Measurements from ENCODE around the gene LCE2D. TPM values are rescaled to one million over a fixed set of nuclear protein-coding genes. Genes with fewer than 3 reads are reported as not detected.

Gene LCE2D
- total and polyA plus RNA-seq, 2 experiments from 2014 or later = not detected

DNA sequence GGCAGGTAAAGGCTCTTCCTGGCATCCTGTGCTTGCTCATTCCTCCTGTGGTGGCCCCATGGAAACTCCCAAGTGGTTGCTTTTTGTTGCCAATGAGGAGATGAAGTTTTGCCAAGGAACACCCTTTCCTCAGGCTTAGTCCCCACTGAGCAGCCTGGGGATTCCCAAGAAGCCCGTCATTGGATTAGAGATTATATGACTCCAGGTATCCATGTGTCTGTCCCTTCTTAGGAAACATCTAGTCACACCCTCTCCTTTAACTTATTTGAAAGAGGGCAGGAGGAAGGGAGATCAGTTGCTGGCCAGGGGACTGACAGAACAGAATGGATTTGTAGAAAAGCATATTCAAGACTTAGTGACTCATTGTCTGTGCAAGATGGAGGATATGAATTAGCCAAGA, 36.4 kb upstream of the LCE2D start:
- Histone ChIP-seq H3K27me3 (no peaks in the 10 kb centered on the region), H3K9me3 (ENCODE audit: low read depth) (no peaks in the 10 kb centered on the region), H3K4me3 (no peak overlapping the region), H3K4me1 (ENCODE audit: low read depth) (no peaks in the 10 kb centered on the region), H3K27ac (no peak overlapping the region), H3K36me3 (no peaks in the 10 kb centered on the region)
- TF ChIP-seq, protein P1, sequence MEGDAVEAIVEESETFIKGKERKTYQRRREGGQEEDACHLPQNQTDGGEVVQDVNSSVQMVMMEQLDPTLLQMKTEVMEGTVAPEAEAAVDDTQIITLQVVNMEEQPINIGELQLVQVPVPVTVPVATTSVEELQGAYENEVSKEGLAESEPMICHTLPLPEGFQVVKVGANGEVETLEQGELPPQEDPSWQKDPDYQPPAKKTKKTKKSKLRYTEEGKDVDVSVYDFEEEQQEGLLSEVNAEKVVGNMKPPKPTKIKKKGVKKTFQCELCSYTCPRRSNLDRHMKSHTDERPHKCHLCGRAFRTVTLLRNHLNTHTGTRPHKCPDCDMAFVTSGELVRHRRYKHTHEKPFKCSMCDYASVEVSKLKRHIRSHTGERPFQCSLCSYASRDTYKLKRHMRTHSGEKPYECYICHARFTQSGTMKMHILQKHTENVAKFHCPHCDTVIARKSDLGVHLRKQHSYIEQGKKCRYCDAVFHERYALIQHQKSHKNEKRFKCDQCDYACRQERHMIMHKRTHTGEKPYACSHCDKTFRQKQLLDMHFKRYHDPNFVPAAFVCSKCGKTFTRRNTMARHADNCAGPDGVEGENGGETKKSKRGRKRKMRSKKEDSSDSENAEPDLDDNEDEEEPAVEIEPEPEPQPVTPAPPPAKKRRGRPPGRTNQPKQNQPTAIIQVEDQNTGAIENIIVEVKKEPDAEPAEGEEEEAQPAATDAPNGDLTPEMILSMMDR (IDR thresholded peaks at IDR 0.05; ENCODE audit: low read depth, low read length) = no peak
- no peak for DNase-seq (ENCODE audit: low read depth in 1 of 2, low spot score in 1 of 2)

DNA sequence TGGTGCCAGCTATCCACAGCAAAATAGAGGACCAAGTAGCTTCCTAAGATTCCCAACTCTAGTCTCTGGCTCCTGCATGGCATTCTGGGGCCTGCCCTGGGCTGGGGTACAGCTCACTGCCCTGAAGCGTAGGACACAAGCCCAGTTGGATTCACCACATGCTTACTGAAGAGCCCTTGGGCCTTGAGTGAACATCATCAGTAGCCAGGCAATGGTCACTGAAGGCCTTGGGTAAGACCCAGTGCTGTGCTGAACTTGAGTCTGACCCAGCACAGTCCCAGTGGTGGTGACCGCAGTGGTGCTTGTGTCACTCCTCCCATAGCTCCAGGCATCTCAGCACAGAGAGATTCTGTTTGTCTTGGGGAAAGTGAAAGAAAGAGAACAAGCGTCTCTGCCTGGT, 32.6 kb upstream of the LCE2D start:
- H3K36me3 ChIP-seq = no peaks in the 10 kb centered on the region
- H3K27ac ChIP-seq = no peak overlapping the region
- no peak for DNase-seq (ENCODE audit: low read depth in 1 of 2, low spot score in 1 of 2)
- TF ChIP-seq, protein P1 (IDR thresholded peaks at IDR 0.05; ENCODE audit: low read depth, low read length) = no peak
- H3K4me3 ChIP-seq = no peak overlapping the region
- no peaks in the 10 kb centered on the region for H3K9me3 ChIP-seq (ENCODE audit: low read depth)
- H3K4me1 ChIP-seq (ENCODE audit: low read depth) = no peaks in the 10 kb centered on the region
- no peaks in the 10 kb centered on the region for H3K27me3 ChIP-seq

DNA sequence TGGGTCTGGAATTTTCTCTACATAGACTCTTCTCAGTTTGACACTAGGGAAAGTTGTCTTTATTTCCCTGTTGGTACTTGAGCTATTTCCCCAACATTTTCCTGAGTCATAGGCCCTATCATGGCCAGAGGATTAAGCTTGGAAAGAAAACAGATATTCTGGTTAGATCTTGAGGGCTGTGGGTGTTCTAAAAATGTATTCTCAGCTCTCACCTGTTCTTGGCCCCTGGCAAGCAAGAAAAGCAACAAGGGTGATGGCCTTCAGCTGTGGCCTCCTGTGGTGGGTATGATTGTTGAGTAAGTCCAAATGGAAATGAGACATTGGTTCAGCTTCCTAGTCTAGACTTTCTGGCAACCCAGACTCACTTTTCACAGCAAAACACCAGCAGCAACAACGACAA, 22.8 kb upstream of the LCE2D start:
- Histone ChIP-seq H3K36me3 (no peaks in the 10 kb centered on the region), H3K27ac (no peak overlapping the region), H3K9me3 (ENCODE audit: low read depth) (no peaks in the 10 kb centered on the region), H3K4me3 (no peak overlapping the region), H3K27me3 (no peaks in the 10 kb centered on the region), H3K4me1 (ENCODE audit: low read depth) (no peaks in the 10 kb centered on the region)
- DNase-seq (ENCODE audit: low read depth in 1 of 2, low spot score in 1 of 2) = no peak
- TF ChIP-seq, protein P1 (IDR thresholded peaks at IDR 0.05; ENCODE audit: low read depth, low read length) = no peak

DNA sequence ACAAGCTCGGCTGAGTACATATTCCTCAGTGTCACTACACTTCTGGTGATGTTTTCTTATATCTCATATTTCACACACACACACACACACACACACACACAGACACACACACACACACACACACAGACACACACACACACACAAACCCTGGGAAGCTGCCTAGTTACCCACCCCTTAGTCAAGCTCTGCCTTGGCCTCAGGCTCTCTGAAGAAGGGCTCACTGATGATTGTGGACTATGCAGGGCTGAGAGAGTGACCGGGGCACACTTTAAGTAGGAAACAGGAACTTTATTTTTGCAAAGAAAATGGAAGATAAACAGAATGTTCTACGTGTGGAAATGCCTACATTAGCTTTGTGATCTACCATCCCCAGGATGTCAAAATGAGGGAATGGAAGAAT, 19.2 kb upstream of the LCE2D start:
- Histone ChIP-seq H3K4me1 (ENCODE audit: low read depth) (no peaks in the 10 kb centered on the region), H3K27ac (no peak overlapping the region), H3K27me3 (no peaks in the 10 kb centered on the region), H3K9me3 (ENCODE audit: low read depth) (no peaks in the 10 kb centered on the region), H3K36me3 (no peaks in the 10 kb centered on the region), H3K4me3 (no peak overlapping the region)
- DNase-seq (ENCODE audit: low read depth in 1 of 2, low spot score in 1 of 2) = no peak
- TF ChIP-seq, protein P1 (IDR thresholded peaks at IDR 0.05; ENCODE audit: low read depth, low read length) = no peak

DNA sequence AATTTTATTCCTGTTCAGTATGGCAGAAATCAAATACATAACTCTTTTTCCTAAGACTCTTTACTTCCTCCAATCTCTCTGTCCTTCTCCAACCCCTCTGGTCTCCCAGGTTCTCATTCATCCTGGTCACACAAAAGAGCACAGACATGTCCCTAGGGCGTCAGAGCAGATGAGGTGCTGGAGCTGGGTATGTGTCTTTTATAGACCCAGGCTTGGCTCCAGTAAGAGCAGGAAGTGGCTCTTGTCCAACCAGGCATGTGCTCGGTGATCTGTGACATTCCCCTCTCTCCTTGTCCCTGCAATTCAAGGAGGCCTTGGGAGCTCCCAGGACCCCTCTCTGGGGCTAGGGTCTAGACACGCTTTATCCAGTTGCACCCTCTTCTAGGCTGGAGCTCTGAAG, 18.0 kb upstream of the LCE2D start:
- no peak for DNase-seq (ENCODE audit: low read depth in 1 of 2, low spot score in 1 of 2)
- no peaks in the 10 kb centered on the region for H3K27me3 ChIP-seq
- no peaks in the 10 kb centered on the region for H3K36me3 ChIP-seq
- no peak overlapping the region for H3K27ac ChIP-seq
- no peaks in the 10 kb centered on the region for H3K9me3 ChIP-seq (ENCODE audit: low read depth)
- H3K4me1 ChIP-seq (ENCODE audit: low read depth) = no peaks in the 10 kb centered on the region
- H3K4me3 ChIP-seq = no peak overlapping the region
- TF ChIP-seq, protein P1 (IDR thresholded peaks at IDR 0.05; ENCODE audit: low read depth, low read length) = no peak

DNA sequence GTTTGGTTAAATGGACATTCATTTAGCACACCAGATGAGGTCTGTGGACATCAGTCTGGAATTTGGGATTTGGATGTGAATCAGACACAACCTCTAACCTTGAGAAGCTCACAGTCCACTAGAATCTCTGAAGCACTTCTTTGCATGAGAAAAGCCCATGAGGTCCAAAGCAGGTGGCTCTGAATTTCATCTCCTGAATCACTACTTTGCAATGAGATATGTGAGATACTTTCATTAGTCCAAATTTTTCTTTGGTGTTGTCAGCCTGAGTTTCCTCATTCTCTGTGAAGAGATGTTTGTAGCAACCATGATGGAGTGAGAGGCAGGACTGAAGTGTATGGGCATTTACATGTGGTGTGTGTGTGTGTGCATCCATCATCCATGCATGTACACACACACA, 16.5 kb upstream of the LCE2D start:
- no peaks in the 10 kb centered on the region for H3K27me3 ChIP-seq
- no peaks in the 10 kb centered on the region for H3K9me3 ChIP-seq (ENCODE audit: low read depth)
- no peak for DNase-seq (ENCODE audit: low read depth in 1 of 2, low spot score in 1 of 2)
- TF ChIP-seq, protein P1 (IDR thresholded peaks at IDR 0.05; ENCODE audit: low read depth, low read length) = no peak
- no peaks in the 10 kb centered on the region for H3K36me3 ChIP-seq
- H3K27ac ChIP-seq = no peak overlapping the region
- H3K4me1 ChIP-seq (ENCODE audit: low read depth) = no peaks in the 10 kb centered on the region
- no peak overlapping the region for H3K4me3 ChIP-seq
